NB4 (cell line): ENCODE results near the gene ADAP2.
"Not testable (repeated sequence)": the region's sequence is repeated elsewhere in the genome, so short reads cannot be mapped to it uniquely, and the experiment has no call there.

Source experiments
- POLR2A ChIP-seq: IDR thresholded peaks from 2 replicates; pipeline ENCODE4 v1.6.1; 2011; ENCODE audit warnings: mild to moderate bottlenecking; ENCODE audit not compliant: insufficient read length; ENCODE audit errors: extremely low read depth
- TF ChIP-seq, protein P1 (sequence below): IDR thresholded peaks from one replicate; pipeline ENCODE4 v1.5.1; 2012; ENCODE audit warnings: low read depth, low read length
- TF ChIP-seq, protein P2 (sequence below): IDR thresholded peaks from 2 replicates; pipeline ENCODE4 v1.6.1; 2011; ENCODE audit warnings: low read depth, low read length

DNA sequence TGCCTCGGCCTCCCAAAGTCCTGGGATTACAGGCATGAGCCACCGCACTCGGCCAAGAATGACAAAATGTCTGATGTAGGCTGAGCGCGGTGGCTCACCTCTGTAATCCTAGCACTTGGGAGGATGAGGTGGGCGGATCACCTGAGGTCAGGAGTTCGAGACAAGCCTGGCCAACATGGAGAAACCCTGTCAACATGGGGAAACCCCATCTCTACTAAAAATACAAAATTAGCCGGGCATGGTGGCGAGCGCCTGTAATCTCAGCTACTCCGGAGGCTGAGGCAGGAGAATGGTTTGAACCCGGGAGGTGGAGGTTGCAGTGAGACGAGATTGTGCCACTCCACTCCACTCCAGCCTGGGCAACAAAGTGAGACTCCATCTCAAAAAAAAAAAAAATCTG is 46.2 kb downstream of the ADAP2 start:
- not testable (repeated sequence) for TF ChIP-seq POLR2A
- TF ChIP-seq, protein P1, sequence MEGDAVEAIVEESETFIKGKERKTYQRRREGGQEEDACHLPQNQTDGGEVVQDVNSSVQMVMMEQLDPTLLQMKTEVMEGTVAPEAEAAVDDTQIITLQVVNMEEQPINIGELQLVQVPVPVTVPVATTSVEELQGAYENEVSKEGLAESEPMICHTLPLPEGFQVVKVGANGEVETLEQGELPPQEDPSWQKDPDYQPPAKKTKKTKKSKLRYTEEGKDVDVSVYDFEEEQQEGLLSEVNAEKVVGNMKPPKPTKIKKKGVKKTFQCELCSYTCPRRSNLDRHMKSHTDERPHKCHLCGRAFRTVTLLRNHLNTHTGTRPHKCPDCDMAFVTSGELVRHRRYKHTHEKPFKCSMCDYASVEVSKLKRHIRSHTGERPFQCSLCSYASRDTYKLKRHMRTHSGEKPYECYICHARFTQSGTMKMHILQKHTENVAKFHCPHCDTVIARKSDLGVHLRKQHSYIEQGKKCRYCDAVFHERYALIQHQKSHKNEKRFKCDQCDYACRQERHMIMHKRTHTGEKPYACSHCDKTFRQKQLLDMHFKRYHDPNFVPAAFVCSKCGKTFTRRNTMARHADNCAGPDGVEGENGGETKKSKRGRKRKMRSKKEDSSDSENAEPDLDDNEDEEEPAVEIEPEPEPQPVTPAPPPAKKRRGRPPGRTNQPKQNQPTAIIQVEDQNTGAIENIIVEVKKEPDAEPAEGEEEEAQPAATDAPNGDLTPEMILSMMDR, result not testable (repeated sequence)
- TF ChIP-seq, protein P2, sequence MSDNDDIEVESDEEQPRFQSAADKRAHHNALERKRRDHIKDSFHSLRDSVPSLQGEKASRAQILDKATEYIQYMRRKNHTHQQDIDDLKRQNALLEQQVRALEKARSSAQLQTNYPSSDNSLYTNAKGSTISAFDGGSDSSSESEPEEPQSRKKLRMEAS, result not testable (repeated sequence)
